ENCODE data around the gene CYB561A3. TPM values are rescaled to one million over a fixed set of nuclear protein-coding genes. Genes with fewer than 3 reads are reported as not detected.

CYB561A3 gene
- total RNA-seq, 4 donors from 2014 or later, result 29.5 to 39.9 (median 34.6) TPM

DNA sequence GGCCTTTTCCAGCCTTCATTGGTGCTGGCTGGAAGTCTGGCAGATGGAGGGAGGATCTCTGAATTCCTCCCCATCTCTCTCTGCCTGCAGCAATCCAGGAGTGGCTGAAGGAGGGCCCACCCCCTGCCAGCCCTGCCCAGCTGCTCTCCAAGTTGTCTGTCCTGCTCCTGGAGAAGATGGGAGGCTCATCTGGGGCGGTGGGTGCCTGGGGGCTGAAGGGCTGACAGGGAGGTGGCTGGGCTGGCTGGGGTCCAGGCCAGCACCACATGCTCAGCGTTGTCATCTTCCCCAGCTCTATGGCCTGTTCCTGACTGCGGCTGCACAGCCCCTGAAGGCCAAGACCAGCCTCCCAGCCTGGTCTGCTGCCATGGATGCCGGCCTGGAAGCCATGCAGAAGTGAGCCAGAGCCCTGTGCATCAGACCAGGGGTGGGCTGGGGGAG, 16.5 kb downstream of the CYB561A3 start:
- no peak for DNase-seq (ENCODE audit: low spot score)
- no peak for ATAC-seq (ENCODE audit: low FRiP score)
- TF ChIP-seq, protein P1, sequence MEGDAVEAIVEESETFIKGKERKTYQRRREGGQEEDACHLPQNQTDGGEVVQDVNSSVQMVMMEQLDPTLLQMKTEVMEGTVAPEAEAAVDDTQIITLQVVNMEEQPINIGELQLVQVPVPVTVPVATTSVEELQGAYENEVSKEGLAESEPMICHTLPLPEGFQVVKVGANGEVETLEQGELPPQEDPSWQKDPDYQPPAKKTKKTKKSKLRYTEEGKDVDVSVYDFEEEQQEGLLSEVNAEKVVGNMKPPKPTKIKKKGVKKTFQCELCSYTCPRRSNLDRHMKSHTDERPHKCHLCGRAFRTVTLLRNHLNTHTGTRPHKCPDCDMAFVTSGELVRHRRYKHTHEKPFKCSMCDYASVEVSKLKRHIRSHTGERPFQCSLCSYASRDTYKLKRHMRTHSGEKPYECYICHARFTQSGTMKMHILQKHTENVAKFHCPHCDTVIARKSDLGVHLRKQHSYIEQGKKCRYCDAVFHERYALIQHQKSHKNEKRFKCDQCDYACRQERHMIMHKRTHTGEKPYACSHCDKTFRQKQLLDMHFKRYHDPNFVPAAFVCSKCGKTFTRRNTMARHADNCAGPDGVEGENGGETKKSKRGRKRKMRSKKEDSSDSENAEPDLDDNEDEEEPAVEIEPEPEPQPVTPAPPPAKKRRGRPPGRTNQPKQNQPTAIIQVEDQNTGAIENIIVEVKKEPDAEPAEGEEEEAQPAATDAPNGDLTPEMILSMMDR (IDR thresholded peaks at IDR 0.05), result no peak

DNA sequence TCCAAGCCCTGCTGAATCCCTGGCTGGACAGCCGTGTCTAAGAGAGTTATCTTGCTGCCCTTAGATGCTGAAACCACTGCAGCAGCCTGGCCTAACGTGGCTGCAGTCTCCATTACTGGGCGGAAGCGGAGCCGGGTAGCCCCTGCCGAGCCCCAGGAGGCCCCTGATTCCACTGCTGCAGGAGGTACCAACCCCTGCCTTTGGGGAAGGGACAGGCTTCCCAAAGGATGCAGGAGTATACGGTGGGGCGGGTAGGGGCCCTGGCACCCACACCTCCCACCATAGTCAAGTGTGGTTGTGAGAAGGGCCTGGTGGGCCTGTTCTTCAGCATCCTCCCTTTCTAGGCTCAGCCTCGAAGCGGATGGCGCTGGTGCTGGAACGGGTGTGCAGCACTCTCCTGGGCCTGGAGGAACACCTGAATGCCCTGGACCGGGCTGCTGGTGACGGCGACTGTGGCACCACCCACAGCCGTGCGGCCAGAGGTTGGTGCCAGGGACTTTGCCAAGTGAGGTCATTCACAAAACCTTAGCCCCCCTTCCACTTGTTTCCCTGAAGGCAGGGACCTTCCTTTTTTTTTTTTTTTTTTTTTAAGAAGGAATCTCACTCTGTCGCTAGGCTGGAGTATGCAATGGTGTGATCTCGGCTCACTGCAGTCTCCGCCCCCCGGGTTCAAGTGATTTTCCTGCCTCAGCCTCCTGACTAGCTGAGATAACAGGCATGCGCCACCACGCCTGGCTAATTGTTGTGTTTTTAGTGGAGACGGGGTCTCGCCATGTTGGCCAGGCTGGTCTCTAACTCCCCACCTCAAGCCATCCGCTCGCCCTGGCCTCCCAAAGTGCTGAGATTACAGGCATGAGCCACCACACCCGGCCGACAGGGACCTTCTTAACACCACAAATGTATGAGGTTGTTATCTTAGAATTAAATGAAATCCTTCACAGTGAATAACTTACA, 17.6 kb downstream of the CYB561A3 start:
- DNase-seq (ENCODE audit: low spot score) (no peak), ATAC-seq (ENCODE audit: low FRiP score) (no peak)
- TF ChIP-seq, protein P1 (IDR thresholded peaks at IDR 0.05), result no peak

DNA sequence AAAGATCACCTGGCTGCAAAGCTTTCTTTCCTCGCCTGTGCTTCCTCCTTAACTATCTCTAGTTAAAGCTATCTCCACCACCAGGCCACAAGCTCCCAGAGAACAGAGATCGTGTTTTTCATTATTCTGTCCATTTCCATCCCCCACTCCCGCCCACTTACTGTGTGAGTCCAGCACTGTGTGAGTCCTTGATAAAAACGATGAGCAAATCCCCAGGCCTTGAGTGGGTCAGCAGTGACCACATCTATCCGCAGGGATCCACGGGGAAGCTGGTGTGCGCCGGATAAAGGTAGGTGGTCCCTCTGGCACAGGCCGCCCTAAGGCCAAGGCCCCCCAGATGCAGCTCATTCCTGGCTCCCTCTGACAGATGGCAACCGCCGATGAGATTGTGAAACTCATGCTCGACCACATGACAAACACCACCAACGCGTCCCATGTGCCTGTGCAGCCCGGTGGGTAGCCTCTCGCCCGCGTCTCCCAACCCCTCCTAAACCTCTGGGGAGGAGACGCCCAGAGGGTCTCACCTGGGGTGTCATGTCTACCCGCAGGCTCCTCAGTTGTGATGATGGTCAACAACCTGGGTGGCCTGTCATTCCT, 19.4 kb downstream of the CYB561A3 start:
- TF ChIP-seq, protein P1 (IDR thresholded peaks at IDR 0.05), result no peak
- DNase-seq (ENCODE audit: low spot score), result no peak
- no peak for ATAC-seq (ENCODE audit: low FRiP score)

DNA sequence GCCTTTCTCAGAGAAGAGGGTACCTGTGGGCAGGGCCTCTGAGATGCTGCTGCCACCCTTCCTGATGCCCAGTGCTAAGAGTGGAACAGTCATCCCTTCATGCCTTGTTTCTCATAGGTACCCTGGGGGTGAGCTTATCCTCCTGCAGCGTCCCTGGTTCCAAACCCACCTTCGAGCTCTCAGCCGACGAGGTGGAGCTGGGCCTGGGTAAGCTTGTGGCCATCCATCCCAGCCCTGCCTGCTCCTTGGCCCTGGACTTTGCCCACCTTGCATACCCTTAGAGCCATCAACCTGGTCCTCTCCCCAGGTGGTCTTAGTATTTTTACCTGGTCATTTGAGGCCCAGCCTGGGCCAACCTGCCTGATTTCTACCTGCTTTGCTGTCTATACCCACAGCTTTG, 20.0 kb downstream of the CYB561A3 start:
- TF ChIP-seq, protein P1 (IDR thresholded peaks at IDR 0.05), result no peak
- DNase-seq (ENCODE audit: low spot score), result no peak
- ATAC-seq (ENCODE audit: low FRiP score), result no peak

DNA sequence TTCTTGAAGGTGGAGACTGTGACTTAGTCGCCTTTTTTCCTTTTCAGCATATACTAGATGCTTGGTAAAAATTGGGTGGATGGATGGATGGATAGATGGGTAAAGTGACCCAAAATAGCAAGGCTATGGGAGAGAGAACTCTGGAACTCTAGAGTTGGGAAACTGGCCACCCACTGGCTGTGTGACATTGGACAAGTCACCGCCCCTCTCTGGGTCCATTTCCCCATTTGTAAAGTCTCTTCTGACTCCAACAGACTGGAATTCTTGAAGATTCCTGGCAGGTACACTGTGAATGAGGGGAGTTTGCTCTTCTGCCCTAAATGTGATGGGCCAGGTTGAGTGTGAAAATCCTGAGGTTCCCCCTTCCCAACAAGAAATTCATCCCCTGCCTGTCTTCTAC, 20.7 kb downstream of the CYB561A3 start:
- DNase-seq (ENCODE audit: low spot score), result no peak
- ATAC-seq (ENCODE audit: low FRiP score), result no peak

DNA sequence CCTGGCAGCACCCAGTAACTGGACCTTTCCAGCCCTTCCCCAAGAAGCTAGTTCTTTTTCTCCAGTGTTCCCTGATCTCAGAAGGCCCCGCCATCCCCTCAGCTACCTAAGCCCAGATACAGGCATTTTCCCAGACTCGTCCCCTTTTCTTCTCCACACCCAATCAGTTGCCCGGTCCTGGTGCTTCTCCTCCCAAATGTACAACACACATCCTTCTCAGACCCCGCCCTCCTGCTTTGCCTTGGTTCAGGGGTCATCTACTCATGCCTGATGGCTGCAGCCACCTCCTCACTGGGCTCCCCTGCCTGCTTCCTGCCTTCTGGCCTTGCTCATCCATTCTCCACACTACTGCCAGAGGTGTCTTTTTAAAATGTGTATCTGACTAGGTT, 22.2 kb downstream of the CYB561A3 start:
- DNase-seq (ENCODE audit: low spot score) (no peak), ATAC-seq (ENCODE audit: low FRiP score) (no peak)
- TF ChIP-seq, protein P1 (IDR thresholded peaks at IDR 0.05), result no peak

More for the DNA sequence above, 20.7 kb downstream of the CYB561A3 start:
- TF ChIP-seq, protein P1 (IDR thresholded peaks at IDR 0.05), result no peak

Measured in omental fat pad (tissue), 4 donors.